ENCODE measurements around the gene RNASEH2C. TPM values are rescaled to one million over a fixed set of nuclear protein-coding genes. Genes with fewer than 3 reads are reported as not detected.
A peak's percentile ranks its signal among the peaks of the same experiment; 100 is the strongest.

RNASEH2C gene
- total RNA-seq, 1 experiment from 2014 or later = 35.7 TPM

GRCh38 chr11:65716302-65716701 lies 4.3 kb downstream of the RNASEH2C start:
- POLR2A ChIA-PET = no interaction called here
- H3K27ac Mint-ChIP-seq (ENCODE audit: low read depth, unreplicated experiment) = peak overlapping the region; percentile 27
- no TSS peak for BruUV-seq (replicated peaks)
- CTCF ChIA-PET = interaction anchor here (0.6 to 6.7 kb wide), 6 partner anchors 52 to 101 kb away, joined by 3 to 49 read pairs (median 4); partner anchors contain the start of gene AP5B1
- no peak overlapping the region for H3K4me3 Mint-ChIP-seq (ENCODE audit: unreplicated experiment)
- no peak for DNase-seq (ENCODE audit: unreplicated experiment)
- no peaks in the 10 kb centered on the region for H3K9me3 Mint-ChIP-seq (ENCODE audit: unreplicated experiment)
- intact Hi-C loops (cut with micrococcal nuclease) = no loop called here
- peaks cover 10% of the 10 kb centered on the region for H3K4me1 Mint-ChIP-seq (ENCODE audit: insufficient read depth, unreplicated experiment)
- TF ChIP-seq, protein P1, sequence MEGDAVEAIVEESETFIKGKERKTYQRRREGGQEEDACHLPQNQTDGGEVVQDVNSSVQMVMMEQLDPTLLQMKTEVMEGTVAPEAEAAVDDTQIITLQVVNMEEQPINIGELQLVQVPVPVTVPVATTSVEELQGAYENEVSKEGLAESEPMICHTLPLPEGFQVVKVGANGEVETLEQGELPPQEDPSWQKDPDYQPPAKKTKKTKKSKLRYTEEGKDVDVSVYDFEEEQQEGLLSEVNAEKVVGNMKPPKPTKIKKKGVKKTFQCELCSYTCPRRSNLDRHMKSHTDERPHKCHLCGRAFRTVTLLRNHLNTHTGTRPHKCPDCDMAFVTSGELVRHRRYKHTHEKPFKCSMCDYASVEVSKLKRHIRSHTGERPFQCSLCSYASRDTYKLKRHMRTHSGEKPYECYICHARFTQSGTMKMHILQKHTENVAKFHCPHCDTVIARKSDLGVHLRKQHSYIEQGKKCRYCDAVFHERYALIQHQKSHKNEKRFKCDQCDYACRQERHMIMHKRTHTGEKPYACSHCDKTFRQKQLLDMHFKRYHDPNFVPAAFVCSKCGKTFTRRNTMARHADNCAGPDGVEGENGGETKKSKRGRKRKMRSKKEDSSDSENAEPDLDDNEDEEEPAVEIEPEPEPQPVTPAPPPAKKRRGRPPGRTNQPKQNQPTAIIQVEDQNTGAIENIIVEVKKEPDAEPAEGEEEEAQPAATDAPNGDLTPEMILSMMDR (IDR thresholded peaks at IDR 0.05; ENCODE audit: unreplicated experiment) = no peak
- no peaks in the 10 kb centered on the region for H3K27me3 Mint-ChIP-seq (ENCODE audit: insufficient read depth, unreplicated experiment)
- H3K36me3 Mint-ChIP-seq (ENCODE audit: insufficient read depth, unreplicated experiment) = peaks cover 83% of the 10 kb centered on the region

- Mint-ChIP-seq H3K36me3 (ENCODE audit: insufficient read depth, unreplicated experiment) (peaks cover 71% of the 10 kb centered on the region), H3K4me3 (ENCODE audit: unreplicated experiment) (no peak overlapping the region), H3K27ac (ENCODE audit: low read depth, unreplicated experiment) (no peak overlapping the region), H3K27me3 (ENCODE audit: insufficient read depth, unreplicated experiment) (no peaks in the 10 kb centered on the region), H3K4me1 (ENCODE audit: insufficient read depth, unreplicated experiment) (peaks cover 10% of the 10 kb centered on the region), H3K9me3 (ENCODE audit: unreplicated experiment) (no peaks in the 10 kb centered on the region)
- DNase-seq (ENCODE audit: unreplicated experiment) = no peak
- POLR2A ChIA-PET = interaction anchor here (0.7 kb wide), 1 partner anchor 124 kb away, joined by 4 read pairs; no protein-coding TSS in a partner anchor
- no TSS peak for BruUV-seq (replicated peaks)
- intact Hi-C loops (cut with micrococcal nuclease) = no loop called here
- TF ChIP-seq, protein P1 (IDR thresholded peaks at IDR 0.05; ENCODE audit: unreplicated experiment) = no peak
- CTCF ChIA-PET = interaction anchor here (1.2 to 5.2 kb wide), 2 partner anchors 66 to 104 kb away, joined by 5 to 69 read pairs; no protein-coding TSS in a partner anchor
Measured at GRCh38 chr11:65714433-65714832, 6.2 kb downstream of the RNASEH2C start.

DNA sequence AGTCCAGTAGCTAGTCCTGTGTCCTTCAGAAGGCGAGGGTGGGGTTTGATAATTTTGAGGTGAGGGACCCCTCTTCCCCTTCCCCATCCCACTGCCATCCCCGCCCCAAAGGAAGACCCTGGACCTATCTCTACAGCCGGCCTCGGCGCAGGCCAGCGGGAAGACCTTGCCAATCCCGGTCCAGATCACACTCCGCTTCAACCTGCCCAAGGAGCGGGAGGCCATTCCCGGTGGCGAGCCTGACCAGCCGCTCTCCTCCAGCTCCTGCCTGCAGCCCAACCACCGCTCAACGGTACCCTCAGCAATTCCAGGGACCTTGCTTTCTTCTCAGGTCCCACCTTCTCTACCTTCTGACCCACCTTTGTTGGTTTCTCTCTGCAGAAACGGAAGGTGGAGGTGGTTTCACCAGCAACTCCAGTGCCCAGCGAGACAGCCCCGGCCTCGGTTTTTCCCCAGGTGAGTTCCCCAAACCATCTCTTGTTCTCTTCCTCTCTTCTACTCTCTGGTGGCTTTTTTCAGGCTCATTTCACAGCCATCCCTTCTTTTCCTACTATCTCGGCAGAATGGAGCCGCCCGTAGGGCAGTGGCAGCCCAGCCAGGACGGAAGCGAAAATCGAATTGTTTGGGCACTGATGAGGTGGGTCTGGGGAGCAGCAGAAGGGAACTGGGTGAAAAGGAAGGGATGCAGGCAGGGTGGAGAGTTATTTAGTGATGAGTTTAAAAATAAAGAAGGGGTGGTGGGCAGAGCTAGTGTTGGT lies 7.2 kb downstream of the RNASEH2C start:
- Mint-ChIP-seq H3K9me3 (ENCODE audit: unreplicated experiment) (no peaks in the 10 kb centered on the region), H3K27me3 (ENCODE audit: insufficient read depth, unreplicated experiment) (no peaks in the 10 kb centered on the region), H3K4me3 (ENCODE audit: unreplicated experiment) (peak overlapping the region; percentile 80), H3K27ac (ENCODE audit: low read depth, unreplicated experiment) (no peak overlapping the region), H3K4me1 (ENCODE audit: insufficient read depth, unreplicated experiment) (peaks cover 7% of the 10 kb centered on the region), H3K36me3 (ENCODE audit: insufficient read depth, unreplicated experiment) (peaks cover 61% of the 10 kb centered on the region)
- intact Hi-C loops (cut with micrococcal nuclease) = no loop called here
- BruUV-seq (replicated peaks) = no TSS peak
- ChIA-PET POLR2A (interaction anchor here (0.7 to 2.8 kb wide), 11 partner anchors 10 to 289 kb away, joined by 3 to 33 read pairs (median 5); partner anchors contain the start of genes AP5B1, BANF1, CCDC85B and EIF1AD), CTCF (interaction anchor here (0.7 to 5.2 kb wide), 6 partner anchors 57 to 343 kb away, joined by 3 to 69 read pairs (median 12); partner anchors contain the start of genes AP5B1 and MUS81)
- TF ChIP-seq, protein P1 (IDR thresholded peaks at IDR 0.05; ENCODE audit: unreplicated experiment) = no peak
- no peak for DNase-seq (ENCODE audit: unreplicated experiment)

- no peaks in the 10 kb centered on the region for H3K9me3 Mint-ChIP-seq (ENCODE audit: unreplicated experiment)
- POLR2A ChIA-PET = interaction anchor here (0.5 to 2.8 kb wide), 37 partner anchors 9 to 339 kb away, joined by 3 to 42 read pairs (median 5); partner anchors contain the start of genes AP5B1, BANF1, CCDC85B and CFL1
- CTCF ChIA-PET = interaction anchor here (0.7 to 5.2 kb wide), 19 partner anchors 8 to 368 kb away, joined by 3 to 69 read pairs (median 7); partner anchors contain the start of genes AP5B1, FIBP, MUS81 and RELA
- no peak for DNase-seq (ENCODE audit: unreplicated experiment)
- BruUV-seq (replicated peaks) = TSS peak; percentile 60
- H3K27ac Mint-ChIP-seq (ENCODE audit: low read depth, unreplicated experiment) = peak overlapping the region; percentile 99
- no peaks in the 10 kb centered on the region for H3K27me3 Mint-ChIP-seq (ENCODE audit: insufficient read depth, unreplicated experiment)
- H3K36me3 Mint-ChIP-seq (ENCODE audit: insufficient read depth, unreplicated experiment) = peaks cover 55% of the 10 kb centered on the region
- H3K4me3 Mint-ChIP-seq (ENCODE audit: unreplicated experiment) = peak overlapping the region; percentile 80
- peaks cover 4% of the 10 kb centered on the region for H3K4me1 Mint-ChIP-seq (ENCODE audit: insufficient read depth, unreplicated experiment)
- TF ChIP-seq, protein P1 (IDR thresholded peaks at IDR 0.05; ENCODE audit: unreplicated experiment) = no peak
- intact Hi-C loops (cut with micrococcal nuclease) = no loop called here
Measured at GRCh38 chr11:65712633-65713076, 7.9 kb downstream of the RNASEH2C start.

Measured in MCF 10A (cell line).